Measurements from ENCODE around the gene REX1BD.

- TF ChIP-seq TAF1 (IDR thresholded peaks at IDR 0.05; ENCODE audit: borderline replicate concordance, insufficient read depth, low read length) (no peak), POLR2AphosphoS5 (IDR thresholded peaks at IDR 0.05; ENCODE audit: low read depth, low read length) (no peak), REST (IDR thresholded peaks at IDR 0.05; ENCODE audit: insufficient read depth in 1 of 2, low read depth in 2 of 2, low read length in 2 of 2) (no peak), SIN3A (IDR thresholded peaks at IDR 0.05; ENCODE audit: borderline replicate concordance, insufficient read depth, low read length) (no peak)
Observed at GRCh38 chr19:18541258-18541991, 47.2 kb upstream of the REX1BD start.

All from PFSK-1 (cell line).